Stomach (tissue), 9 donors: ENCODE measurements around the gene BDH1. TPM values are rescaled to one million over a fixed set of nuclear protein-coding genes. Genes with fewer than 3 reads are reported as not detected.

Experiments
- DNase-seq, 2 donors: peaks; one replicate each; pipeline versions ENCODE4 v3.0.0 to v3.0.0-alpha.2; 2013 to 2019
- H3K27ac ChIP-seq, 5 donors: fragments of 200-600 bp in 4 of 5; sonication (generic) in 4 of 5; one replicate each; pipeline ENCODE4 v1.5.1; 2013 to 2019; ENCODE audit warnings: mild to moderate bottlenecking in 1 of 5, moderate library complexity in 1 of 5
- H3K27me3 ChIP-seq, 3 donors: fragments of 200-600 bp; sonication (generic); one replicate each; pipeline ENCODE4 v1.5.1; 2017 to 2019; ENCODE audit warnings: mixed run types in 1 of 3
- H3K36me3 ChIP-seq, 4 donors: fragments of 200-600 bp; sonication (generic); 1 replicate in 3 of 4; 2 replicates in 1 of 4; pipeline ENCODE4 v1.5.1; 2016 to 2019
- H3K4me1 ChIP-seq, 4 donors: fragments of 200-600 bp; sonication (generic); one replicate each; pipeline ENCODE4 v1.5.1; 2016 to 2019
- H3K4me3 ChIP-seq, 4 donors: fragments of 200-600 bp; sonication (generic) in 3 of 4; one replicate each; pipeline ENCODE4 v1.5.1; 2016 to 2019; ENCODE audit warnings: mild to moderate bottlenecking in 1 of 4
- H3K9me3 ChIP-seq, 4 donors: fragments of 200-600 bp; sonication (generic); one replicate each; pipeline ENCODE4 v1.5.1; 2016 to 2019
- CTCF ChIP-seq, 7 experiments: fragments of 450-650 bp in 4 of 7; fragments of 200-600 bp in 3 of 7; sonication (generic) in 3 of 7; IDR thresholded peaks; one replicate each; pipeline ENCODE4 v1.5.1; 2016 to 2019; ENCODE audit warnings: antibody characterized with exemption in 7 of 7, control low read depth in 2 of 7, mild to moderate bottlenecking in 1 of 7
- EP300 ChIP-seq: sonication (generic); formaldehyde crosslinking; IDR thresholded peaks from one replicate; pipeline ENCODE4 v1.6.1; 2017; ENCODE audit warnings: antibody characterized with exemption
- POLR2A ChIP-seq, 4 donors: fragments of 450-650 bp; IDR thresholded peaks; one replicate each; pipeline ENCODE4 v1.6.1; 2016; ENCODE audit warnings: antibody characterized with exemption in 4 of 4, control low read depth in 2 of 4, mild to moderate bottlenecking in 1 of 4, moderate library complexity in 1 of 4
- POLR2AphosphoS5 ChIP-seq, 3 donors: sonication (generic); formaldehyde crosslinking; IDR thresholded peaks; one replicate each; pipeline ENCODE4 v1.6.1; 2016; ENCODE audit warnings: antibody characterized with exemption in 3 of 3
- WGBS, 5 donors: extraction: QIAGEN DNeasy Blood & Tissue Kit in 3 of 5; methylation state at CpG; one replicate each; pipeline versions ENCODE4 v1.1.5 to v1.1.7; 2013 to 2018; 5-methylcytosine and 5-hydroxymethylcytosine counted together
- intact Hi-C: fragments of 100-400 bp; cut with DNase I; formaldehyde crosslinking; loops from one replicate; pipeline ENCODE4 v1.15.1; 2023; ENCODE audit warnings: low total_unique reads
- polyA plus RNA-seq, 3 donors: library from polyadenylated mRNA; stranded (reverse); fragments of 200-250 nt; gene quantifications; one replicate each; pipeline ENCODE4 v1.2.3, GENCODE V29; 2013
- total RNA-seq, 5 donors: library from RNA; depleted of rRNA; stranded (reverse); fragments of >200 nt; gene quantifications; one replicate each; pipeline versions ENCODE4 v1.1.0 to v1.2.3, GENCODE V29; 2014 to 2016
- donor health status: healthy with polysubstance abuse.
- donor health status: Bipolar disorder and iron deficiency.
- donor health status: healthy.

The BDH1 gene
- total and polyA plus RNA-seq, 8 donors, result 3.5 to 128 (median 20.6) TPM

DNA sequence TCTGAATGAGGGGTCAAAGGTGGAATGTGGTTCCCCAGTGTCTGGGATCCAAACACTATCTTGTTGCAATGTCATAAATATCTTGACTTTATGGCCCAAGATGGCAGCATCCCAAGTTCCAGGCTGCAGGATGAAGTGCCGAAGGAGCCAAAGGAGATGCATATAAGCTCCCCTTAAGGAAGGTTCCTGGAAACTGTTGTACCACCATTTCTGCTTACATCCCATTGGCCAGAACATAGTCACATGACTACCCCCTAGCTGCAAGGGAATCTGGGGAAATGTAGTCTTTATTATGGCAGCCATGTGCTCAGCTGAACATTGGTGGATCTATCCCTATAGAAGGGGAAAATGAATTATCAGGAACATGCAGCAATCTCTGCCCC is 54.3 kb downstream of the BDH1 start:
- Histone ChIP-seq H3K4me1 (peaks cover 4 to 33% (median 22%) of the 10 kb centered on the region in 4 donors), H3K36me3 (no peaks in the 10 kb centered on the region), H3K27me3 (no peaks in the 10 kb centered on the region), H3K27ac (no peak overlapping the region), H3K9me3 (no peaks in the 10 kb centered on the region), H3K4me3 (no peak overlapping the region)
- TF ChIP-seq CTCF (IDR thresholded peaks at IDR 0.05) (no peak), POLR2A (IDR thresholded peaks at IDR 0.05) (no peak), EP300 (no peak), POLR2AphosphoS5 (IDR thresholded peaks at IDR 0.05) (no peak)
- peak in 1 of 2 donors; percentile 37 for DNase-seq
- WGBS, 5 donors, result 92 to 100% (median 97%) methylated on average over 1 of the region's 1 CpG
- intact Hi-C loops, result loop anchor here (5.0 kb wide), 1 partner anchor 239 kb away; no protein-coding TSS in a partner anchor

DNA sequence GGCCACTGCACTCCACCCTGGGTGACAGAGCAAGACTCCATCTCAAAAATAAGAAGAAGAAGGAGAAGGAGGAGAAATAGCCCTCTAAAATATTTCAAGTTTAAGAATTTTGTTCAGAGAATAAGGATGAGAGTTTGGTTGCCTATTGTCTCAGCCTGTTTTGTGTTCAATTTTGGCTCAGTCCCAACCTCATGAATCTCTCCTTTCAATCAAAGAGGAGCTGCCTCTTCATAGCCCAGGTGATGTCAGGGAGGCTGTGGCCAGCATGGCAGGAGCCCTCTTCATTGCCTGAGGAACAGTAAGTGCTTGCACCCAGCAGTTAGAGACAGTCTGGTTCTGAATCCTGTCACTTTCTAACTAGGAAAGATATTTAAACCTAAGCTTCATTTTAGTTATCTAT is 55.0 kb downstream of the BDH1 start:
- H3K4me1 ChIP-seq, result peaks cover 4 to 33% (median 20%) of the 10 kb centered on the region in 4 donors
- no peaks in the 10 kb centered on the region for H3K27me3 ChIP-seq
- H3K36me3 ChIP-seq, result no peaks in the 10 kb centered on the region
- H3K9me3 ChIP-seq, result no peaks in the 10 kb centered on the region
- intact Hi-C loops, result loop anchor here (5.0 kb wide), 1 partner anchor 239 kb away; no protein-coding TSS in a partner anchor
- no peak for DNase-seq
- no peak overlapping the region for H3K27ac ChIP-seq
- no peak overlapping the region for H3K4me3 ChIP-seq
- no peak for TF ChIP-seq POLR2AphosphoS5 (IDR thresholded peaks at IDR 0.05)
- no peak for TF ChIP-seq EP300
- TF ChIP-seq CTCF (IDR thresholded peaks at IDR 0.05), result no peak
- no peak for TF ChIP-seq POLR2A (IDR thresholded peaks at IDR 0.05)

DNA sequence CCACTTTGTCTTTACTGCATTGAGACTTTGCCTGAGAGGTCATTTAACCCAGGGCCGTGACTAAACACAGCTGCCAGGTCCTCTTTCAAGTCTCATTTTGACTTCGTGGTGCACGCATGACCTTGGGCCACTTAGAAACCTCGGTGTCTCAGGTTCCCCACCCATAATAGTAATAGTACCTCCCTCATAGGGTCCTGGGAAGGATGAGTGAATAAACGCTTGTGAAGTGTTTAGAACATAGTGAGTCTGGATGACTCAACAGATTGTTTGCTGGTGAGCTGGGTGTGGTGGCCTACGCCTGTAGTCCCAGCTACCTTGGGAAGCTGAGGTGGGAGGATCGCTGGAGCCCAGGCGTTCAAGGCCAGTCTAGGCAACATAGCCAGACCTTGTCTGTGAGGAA is 56.3 kb downstream of the BDH1 start:
- peak in 1 of 2 donors; percentile 45 for DNase-seq
- peaks cover 4 to 20% (median 13%) of the 10 kb centered on the region in 4 donors for H3K4me1 ChIP-seq
- intact Hi-C loops, result no loop called here

GRCh38 chr3:197498499-197499241 is 57.1 kb downstream of the BDH1 start:
- Histone ChIP-seq H3K36me3 (no peaks in the 10 kb centered on the region), H3K9me3 (no peaks in the 10 kb centered on the region), H3K27me3 (no peaks in the 10 kb centered on the region), H3K4me3 (no peak overlapping the region), H3K27ac (no peak overlapping the region), H3K4me1 (peaks cover under 1 to 15% (median 7%) of the 10 kb centered on the region in 4 donors)
- intact Hi-C loops, result no loop called here
- DNase-seq, result no peak
- TF ChIP-seq POLR2A (IDR thresholded peaks at IDR 0.05), result no peak
- WGBS, 5 donors, result 85 to 93% (median 89%) methylated on average over 29 to 60 of the region's 60 CpGs

More for the DNA sequence above, 56.3 kb downstream of the BDH1 start:
- H3K36me3 ChIP-seq, result no peaks in the 10 kb centered on the region
- H3K9me3 ChIP-seq, result no peaks in the 10 kb centered on the region
- no peaks in the 10 kb centered on the region for H3K27me3 ChIP-seq
- no peak overlapping the region for H3K27ac ChIP-seq
- no peak overlapping the region for H3K4me3 ChIP-seq
- no peak for TF ChIP-seq POLR2AphosphoS5 (IDR thresholded peaks at IDR 0.05)
- no peak for TF ChIP-seq CTCF (IDR thresholded peaks at IDR 0.05)
- no peak for TF ChIP-seq POLR2A (IDR thresholded peaks at IDR 0.05)
- no peak for TF ChIP-seq EP300
- 68 to 80% (median 73%) methylated on average over 8 of the region's 8 CpGs for WGBS, 5 donors

- Histone ChIP-seq H3K36me3 (no peaks in the 10 kb centered on the region), H3K4me1 (peaks cover 0 to 7% (median under 1%) of the 10 kb centered on the region in 4 donors), H3K27me3 (no peaks in the 10 kb centered on the region), H3K27ac (no peak overlapping the region), H3K4me3 (no peak overlapping the region), H3K9me3 (no peaks in the 10 kb centered on the region)
- intact Hi-C loops, result no loop called here
- no peak for DNase-seq
- TF ChIP-seq EP300, result no peak
- no peak for TF ChIP-seq POLR2AphosphoS5 (IDR thresholded peaks at IDR 0.05)
- TF ChIP-seq CTCF (IDR thresholded peaks at IDR 0.05), result no peak
- TF ChIP-seq POLR2A (IDR thresholded peaks at IDR 0.05), result no peak
- WGBS, 5 donors, result 88 to 95% (median 93%) methylated on average over 1 of the region's 1 CpG
These were observed 59.0 kb downstream of the BDH1 start for GRCh38 chr3:197496746-197497125.
